Thyroid gland (tissue), 4 donors: Measurements from ENCODE around the gene DCAF5.

Experiments
- CTCF ChIP-seq, 6 experiments: fragments of 200-600 bp in 3 of 6; fragments of 450-650 bp in 3 of 6; sonication (generic) in 3 of 6; IDR thresholded peaks; one replicate each; pipeline ENCODE4 v1.5.1; 2016 to 2019; ENCODE audit warnings: antibody characterized with exemption in 6 of 6, mild to moderate bottlenecking in 2 of 6, inconsistent platforms in 1 of 6, moderate library complexity in 1 of 6
- POLR2A ChIP-seq, 2 donors: fragments of 450-650 bp; IDR thresholded peaks; one replicate each; pipeline ENCODE4 v1.6.1; 2017; ENCODE audit warnings: antibody characterized with exemption in 2 of 2, mild to moderate bottlenecking in 2 of 2, moderate library complexity in 1 of 2

- no peak for TF ChIP-seq POLR2A (IDR thresholded peaks at IDR 0.05)
- no peak for TF ChIP-seq CTCF (IDR thresholded peaks at IDR 0.05)
Observed at GRCh38 chr14:69115407-69116185, 37.3 kb downstream of the DCAF5 start.
